RWPE1 (cell line): ENCODE results near the gene ACAP2.

Source experiments
- CTCF ChIA-PET: fragments of 350-600 bp; sonication (Branson Sonifier 250); formaldehyde crosslinking; extraction: SDS; loops from one replicate; lab custom pipeline; 2021; lab: Yijun Ruan, JAX
- POLR2A ChIA-PET: fragments of 400-600 bp; formaldehyde crosslinking; extraction: SDS; loops from one replicate; lab custom pipeline; 2020; ENCODE audit warnings: antibody characterized with exemption; ENCODE audit not compliant: low non-redundant PET; lab: Yijun Ruan, JAX
- DNase-seq: peaks from one replicate; pipeline ENCODE4 v3.0.0; 2012; ENCODE audit warnings: low spot score
- H3K27ac ChIP-seq: fragments of 450-650 bp; 2 replicates; pipeline ENCODE4 v1.5.1; 2017
- CTCF ChIP-seq: fragments of 450-650 bp; conservative IDR thresholded peaks from 2 replicates; pipeline ENCODE4 v1.5.1; 2017; ENCODE audit warnings: low read depth, mild to moderate bottlenecking

ACAP2 gene

GRCh38 chr3:195438371-195438770, 4.4 kb downstream of the ACAP2 start:
- ChIA-PET CTCF (interaction anchor here (0.7 kb wide), 1 partner anchor 167 kb away, joined by 3 read pairs; the partner anchor contains the start of gene XXYLT1), POLR2A (interaction anchor here (0.5 kb wide), 1 partner anchor 104 kb away, joined by 3 read pairs; no protein-coding TSS in a partner anchor)
- DNase-seq, result peak; percentile 44
- H3K27ac ChIP-seq, result no peak overlapping the region
- no peak for TF ChIP-seq CTCF

GRCh38 chr3:195425849-195426248, 17.0 kb downstream of the ACAP2 start:
- ChIA-PET POLR2A (no interaction called here), CTCF (interaction anchor here (0.6 kb wide), 1 partner anchor 26 kb away, joined by 3 read pairs; no protein-coding TSS in a partner anchor)
- TF ChIP-seq CTCF, result no peak
- no peak for DNase-seq
- H3K27ac ChIP-seq, result no peak overlapping the region

GRCh38 chr3:195423818-195424217, 19.0 kb downstream of the ACAP2 start:
- no peak overlapping the region for H3K27ac ChIP-seq
- no peak for TF ChIP-seq CTCF
- CTCF ChIA-PET, result no interaction called here
- POLR2A ChIA-PET, result no interaction called here
- DNase-seq, result no peak

- DNase-seq, result no peak
- ChIA-PET CTCF (interaction anchor here (0.5 to 0.6 kb wide), 2 partner anchors 10 to 27 kb away, joined by 3 to 4 read pairs; no protein-coding TSS in a partner anchor), POLR2A (no interaction called here)
- TF ChIP-seq CTCF, result no peak
- H3K27ac ChIP-seq, result no peak overlapping the region
Measured at GRCh38 chr3:195421400-195421799, 21.4 kb downstream of the ACAP2 start.

DNA sequence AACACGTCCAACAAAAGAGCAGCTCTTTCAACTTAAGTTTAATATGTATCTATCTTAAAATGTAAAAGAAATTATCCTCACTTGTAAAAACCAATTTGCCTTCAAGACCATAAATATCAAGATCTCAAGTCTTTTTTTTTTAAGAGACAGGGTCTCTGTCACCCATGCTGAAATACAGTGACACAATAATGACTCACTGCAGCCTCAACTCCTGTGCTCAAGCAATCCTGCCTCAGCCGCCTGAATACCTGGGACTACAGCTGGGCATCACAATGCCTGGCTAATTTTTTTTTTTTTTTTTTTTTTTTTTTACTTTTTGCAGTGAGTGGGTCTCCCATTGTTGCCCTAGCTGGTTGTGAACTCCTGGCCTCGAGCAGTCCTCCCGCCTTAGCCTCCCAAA, 26.0 kb downstream of the ACAP2 start:
- DNase-seq, result no peak
- CTCF ChIA-PET, result interaction anchor here (0.6 kb wide), 1 partner anchor 219 kb away, joined by 3 read pairs; no protein-coding TSS in a partner anchor
- no peak for TF ChIP-seq CTCF
- no peak overlapping the region for H3K27ac ChIP-seq
- POLR2A ChIA-PET, result no interaction called here

DNA sequence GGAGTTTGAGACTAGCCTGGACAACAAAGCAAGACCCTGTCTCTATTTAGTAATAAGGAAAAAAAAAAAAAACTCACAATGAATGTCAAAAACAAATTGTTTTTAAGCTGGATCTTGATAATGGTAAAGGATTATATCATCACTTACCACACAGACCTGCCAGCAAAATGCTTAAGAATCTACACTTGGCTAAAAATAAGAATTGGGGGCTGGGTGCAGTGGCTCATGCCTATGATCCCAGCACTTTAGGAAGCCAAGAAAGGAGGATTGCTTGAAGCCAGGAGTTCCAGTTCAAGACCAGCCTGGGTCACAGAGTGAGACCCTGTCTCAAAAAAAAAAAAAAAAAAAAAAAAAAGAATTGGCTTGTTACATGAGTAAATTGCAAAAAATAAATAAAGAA, 31.0 kb downstream of the ACAP2 start:
- CTCF ChIA-PET, result no interaction called here
- no peak for DNase-seq

More for the DNA sequence above, 31.0 kb downstream of the ACAP2 start:
- POLR2A ChIA-PET, result no interaction called here
- no peak overlapping the region for H3K27ac ChIP-seq
- no peak for TF ChIP-seq CTCF
